Activated CD8-positive, alpha-beta memory T cell treated with anti-CD3 and anti-CD28 coated beads, Interleukin-2, amount 50 U/mL, for 24 hours (primary cell): ENCODE data around the gene FAM20B.
A peak's percentile ranks its signal among the peaks of the same experiment; 100 is the strongest.
"Not testable (repeated sequence)": the region's sequence is repeated elsewhere in the genome, so short reads cannot be mapped to it uniquely, and the experiment has no call there.

Source experiments
- DNase-seq: peaks from one replicate; pipeline ENCODE4 v3.0.0-alpha.2; 2020; ENCODE audit errors: extremely low read depth

Gene FAM20B

DNA sequence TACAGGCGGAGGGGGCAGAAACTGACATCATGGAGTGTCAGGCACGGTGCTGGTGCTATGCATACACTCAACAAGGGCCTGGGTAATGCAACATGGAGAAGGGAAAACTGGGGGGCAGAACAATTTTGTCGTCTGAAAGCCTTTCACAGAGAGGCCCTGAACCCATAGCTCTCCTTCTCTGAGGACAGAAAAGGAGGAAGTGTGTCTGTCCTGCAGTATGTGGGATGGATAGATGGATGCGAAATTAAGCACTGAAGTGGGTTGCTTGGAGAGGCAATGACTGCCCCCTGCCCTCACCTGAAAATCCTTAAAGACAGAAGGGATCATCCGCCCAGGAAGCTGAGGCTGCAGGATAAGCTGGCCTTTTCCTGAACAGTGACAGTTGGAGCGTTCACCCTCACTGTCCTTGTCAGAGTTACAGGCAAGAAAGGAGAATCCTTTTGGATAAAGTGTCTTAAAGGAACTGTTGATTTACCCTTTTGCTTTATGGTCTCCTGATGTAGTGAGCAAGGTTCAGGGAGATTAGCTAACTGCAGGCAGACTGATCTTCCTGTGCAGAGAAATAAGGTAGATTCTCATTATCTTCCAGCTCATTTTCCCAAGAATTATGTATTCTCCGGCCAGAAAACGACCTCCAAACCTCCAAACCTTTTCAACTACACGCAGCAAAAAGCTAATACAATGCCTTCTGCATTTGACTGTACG is 1.6 kb upstream of the FAM20B start:
- no peak for DNase-seq

DNA sequence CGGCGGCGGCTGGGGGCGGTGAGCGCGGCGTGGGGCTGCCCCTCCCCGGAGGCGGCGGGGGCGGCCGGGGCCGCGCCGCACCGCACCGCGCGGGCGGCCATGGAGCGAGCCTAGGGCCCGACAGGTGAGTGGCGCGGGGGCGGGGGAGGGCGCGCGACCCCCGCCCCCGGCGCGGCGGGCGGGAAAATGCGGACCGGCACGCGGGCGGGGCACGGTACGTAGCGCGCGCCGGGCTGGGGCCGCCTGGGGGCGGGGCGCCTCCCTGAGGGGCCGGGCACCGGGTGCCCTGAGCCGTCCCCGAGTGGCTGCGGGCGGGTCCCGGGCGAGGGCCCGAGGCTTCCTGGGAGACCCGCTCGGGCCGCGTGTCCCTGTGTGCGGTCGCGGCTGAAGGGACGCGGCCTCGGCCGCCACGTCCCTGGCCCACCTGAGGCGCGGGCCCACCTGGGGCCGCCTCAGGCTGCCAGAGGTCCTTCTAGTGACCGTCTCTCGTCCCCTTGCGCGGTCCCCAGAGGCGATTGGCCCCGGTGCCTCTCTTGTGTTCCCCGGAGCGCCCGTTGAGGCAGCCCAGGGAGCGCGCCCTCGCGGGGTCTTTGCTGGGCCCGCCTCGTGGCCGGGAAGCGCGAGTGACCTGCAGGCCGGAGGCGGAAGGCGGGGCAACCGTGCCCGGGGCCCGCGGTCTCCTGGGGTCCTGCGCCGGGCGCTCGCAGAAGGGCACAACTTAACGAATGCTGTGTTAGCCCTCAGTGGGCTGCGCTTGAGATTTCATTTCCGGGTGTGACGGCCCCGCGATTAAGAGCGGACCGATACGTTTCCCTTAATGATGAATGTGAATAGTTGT is 500 bp downstream of the FAM20B start:
- DNase-seq: peak; percentile 29

DNA sequence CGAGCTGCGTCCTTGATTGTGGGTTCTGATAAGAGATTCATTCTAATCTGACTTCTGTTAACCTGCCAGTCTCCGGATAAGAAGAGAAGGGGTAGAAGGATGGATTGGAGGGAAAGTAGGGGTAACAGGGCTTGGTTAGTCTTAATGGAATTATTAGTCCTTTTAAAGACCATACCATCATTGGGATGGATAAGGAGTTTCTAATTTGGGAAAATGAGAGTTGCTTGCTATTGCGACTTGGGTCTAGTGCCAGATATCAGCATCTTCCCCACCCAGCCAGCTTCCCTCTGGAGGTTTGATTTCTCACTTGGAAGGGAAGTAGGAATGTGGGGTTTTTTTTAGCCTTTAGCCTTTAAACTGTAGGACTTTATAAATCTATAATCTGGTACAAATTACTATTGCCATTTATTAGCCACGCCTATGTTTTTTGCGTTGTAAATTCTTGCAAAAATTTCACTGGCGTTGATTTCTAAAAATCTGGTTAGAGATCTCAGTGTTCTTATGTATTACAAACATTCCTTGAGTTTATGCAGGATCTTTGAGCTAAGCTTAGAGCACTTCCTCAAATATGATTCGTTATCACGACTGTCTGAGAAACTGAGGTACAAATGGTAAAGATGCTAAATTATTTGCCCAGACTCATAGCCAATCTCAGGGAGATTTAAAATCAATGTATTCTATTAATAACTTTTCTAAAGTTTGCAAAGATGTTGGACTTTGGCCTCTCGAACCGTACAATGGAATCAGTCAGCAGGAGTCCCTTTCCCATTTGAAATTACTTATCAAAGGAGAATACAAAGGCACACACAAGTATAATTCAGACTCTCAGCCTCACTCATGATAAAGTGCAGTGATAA is 1.3 kb downstream of the FAM20B start:
- no peak for DNase-seq

DNA sequence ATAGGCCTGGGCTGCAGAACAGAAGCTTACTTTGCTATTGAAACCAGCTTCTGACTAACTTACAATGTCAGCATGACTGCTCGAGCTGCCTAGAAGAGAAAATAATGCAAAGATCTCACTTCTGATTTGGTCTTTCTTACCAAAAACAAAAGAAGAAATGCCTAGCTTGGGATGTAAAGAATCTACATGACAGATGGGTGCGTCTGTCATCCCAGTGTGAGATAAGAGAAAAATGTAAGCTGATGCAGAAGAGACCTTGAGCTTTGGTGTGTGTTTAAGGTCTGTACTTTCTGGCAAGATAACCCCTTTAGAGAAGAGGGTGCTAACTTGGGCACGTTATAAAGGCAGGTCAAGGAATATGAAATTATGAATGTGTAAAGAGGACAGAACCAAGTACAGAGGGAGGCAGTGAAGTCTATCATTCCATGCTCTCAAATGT is 3.6 kb downstream of the FAM20B start:
- DNase-seq: no peak

DNA sequence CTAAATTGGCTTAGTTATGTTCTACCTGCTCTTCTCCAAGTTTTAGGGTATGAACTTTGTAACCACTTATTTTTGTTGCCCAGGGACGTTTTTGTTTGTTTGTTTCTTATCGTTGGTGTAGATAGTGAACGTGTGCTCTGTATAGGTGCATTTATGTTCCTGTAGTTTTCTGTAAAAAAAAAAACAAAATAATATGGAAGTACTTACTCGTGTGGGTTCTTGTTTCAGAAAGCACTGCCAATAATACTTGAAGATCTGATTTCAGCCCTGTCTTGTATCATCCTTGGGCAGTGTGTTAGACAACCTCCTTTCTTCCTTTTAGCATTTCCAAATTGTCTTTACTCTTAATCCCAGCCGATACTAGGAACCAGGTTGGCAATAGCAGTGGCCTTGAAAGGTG is 4.4 kb downstream of the FAM20B start:
- DNase-seq: no peak

DNA sequence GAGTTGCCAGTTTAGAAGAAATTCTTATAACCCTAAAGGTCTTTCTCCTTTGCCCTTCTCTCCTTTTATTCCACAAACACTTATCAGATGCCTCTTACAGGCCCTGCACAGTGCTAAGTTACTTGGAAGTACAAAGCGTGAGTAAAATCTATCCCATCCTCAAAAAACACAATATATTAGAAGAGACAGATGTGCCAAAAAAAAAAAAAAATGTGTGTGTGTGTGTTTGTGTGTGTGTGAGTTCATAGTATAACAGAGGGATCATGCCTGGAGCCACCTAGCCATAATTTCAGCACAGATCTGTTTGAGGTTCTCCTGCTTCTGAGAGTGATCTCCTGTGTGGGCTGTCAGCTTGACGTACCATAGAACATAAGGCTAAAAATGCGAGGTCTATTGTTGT is 5.0 kb downstream of the FAM20B start:
- no peak for DNase-seq

DNA sequence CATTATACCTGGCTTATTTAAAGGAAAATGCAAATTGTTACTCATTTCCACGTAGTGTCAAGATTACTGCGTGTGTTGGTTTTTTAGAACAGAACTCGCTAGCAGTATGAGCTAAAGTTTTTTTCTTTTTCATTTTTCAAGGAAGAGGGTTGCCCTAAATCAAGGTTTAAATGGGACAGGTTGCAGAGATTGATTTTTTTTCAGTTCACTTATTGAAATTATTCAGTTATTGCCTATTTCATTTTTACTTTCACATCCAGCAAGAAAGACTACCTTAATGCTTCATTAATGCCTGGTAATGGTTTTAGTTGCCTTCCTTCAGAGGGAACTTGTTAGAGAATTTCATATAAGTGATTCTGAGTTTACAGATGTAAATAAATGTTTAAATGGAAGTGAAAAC is 5.6 kb downstream of the FAM20B start:
- DNase-seq: no peak

DNA sequence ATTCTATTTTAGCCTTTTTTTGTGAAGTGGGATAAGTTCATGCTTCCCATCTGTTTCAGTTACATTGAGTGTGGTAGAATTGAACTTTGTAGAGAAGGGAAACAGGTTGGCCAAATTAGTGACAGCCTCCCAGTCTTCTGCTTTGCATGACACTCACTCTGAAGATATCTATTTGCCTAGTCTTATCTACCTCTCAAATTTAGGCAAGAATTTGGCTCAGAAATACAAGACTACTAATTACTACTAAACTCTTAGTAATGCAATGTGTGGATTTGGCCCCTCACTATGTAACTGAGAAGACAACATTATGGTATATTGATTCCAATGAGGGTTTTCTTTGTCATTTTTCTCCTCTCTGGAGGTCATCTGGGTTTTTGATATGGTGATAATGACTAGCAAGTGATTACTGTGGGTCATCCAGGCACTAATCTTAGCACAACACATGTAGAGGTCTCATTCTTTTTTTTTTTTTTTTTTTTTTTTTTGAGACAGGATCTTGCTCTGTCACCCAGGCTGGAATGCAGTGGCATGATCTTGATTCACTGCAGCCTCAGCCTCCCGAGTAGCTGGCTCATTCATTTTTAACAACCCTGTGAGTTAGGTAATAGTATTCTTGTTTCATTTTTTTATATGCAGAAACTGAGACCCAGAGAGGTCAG is 6.3 kb downstream of the FAM20B start:
- DNase-seq: no peak

DNA sequence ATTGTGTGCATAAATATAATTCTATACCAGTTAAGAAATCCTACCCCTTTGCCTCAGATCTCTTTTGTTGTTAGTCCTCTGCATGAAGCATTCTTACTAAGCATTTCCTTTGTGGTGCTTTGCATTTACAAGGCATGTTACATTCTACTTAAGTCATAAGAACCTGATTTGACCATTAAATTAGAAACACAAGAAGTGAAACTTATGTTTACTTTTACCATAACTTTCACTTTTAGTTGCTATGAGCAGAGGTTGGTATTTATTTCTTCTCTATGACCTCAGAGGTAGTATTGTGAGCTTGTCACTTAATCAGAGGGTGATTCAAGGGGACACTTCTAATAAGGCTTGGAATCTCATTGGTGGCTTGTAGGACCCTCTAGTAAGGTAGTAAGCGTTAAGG is 9.0 kb downstream of the FAM20B start:
- DNase-seq: no peak

DNA sequence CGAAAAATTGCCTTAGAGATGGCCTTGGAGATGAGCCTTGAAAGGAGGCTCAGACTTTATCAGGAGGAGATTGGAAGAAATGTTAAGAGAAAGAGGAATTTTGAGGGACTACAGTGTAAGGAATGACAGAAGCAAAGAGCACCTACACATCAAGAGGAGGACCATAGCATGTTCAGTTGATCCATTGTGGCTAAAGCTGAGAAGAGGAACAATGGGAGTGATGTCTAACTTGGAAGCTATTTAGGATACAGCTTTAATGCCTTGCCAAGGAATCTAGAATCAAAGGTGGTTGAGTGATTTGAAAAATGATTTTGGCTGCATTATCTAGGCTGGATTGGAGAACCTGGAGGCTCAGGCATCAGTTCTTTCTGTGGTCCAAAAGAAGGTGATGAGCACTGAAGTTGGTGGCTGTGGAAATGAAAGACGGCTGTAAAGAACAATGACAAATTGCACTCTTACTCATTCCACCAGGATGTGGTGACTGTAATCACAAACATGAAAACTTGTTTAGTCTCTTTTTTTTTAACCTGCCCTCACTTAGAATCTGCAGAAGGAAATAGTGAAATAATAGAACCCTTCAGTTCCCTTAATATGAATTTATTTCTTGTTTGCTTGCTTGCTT is 11.3 kb downstream of the FAM20B start:
- no peak for DNase-seq

DNA sequence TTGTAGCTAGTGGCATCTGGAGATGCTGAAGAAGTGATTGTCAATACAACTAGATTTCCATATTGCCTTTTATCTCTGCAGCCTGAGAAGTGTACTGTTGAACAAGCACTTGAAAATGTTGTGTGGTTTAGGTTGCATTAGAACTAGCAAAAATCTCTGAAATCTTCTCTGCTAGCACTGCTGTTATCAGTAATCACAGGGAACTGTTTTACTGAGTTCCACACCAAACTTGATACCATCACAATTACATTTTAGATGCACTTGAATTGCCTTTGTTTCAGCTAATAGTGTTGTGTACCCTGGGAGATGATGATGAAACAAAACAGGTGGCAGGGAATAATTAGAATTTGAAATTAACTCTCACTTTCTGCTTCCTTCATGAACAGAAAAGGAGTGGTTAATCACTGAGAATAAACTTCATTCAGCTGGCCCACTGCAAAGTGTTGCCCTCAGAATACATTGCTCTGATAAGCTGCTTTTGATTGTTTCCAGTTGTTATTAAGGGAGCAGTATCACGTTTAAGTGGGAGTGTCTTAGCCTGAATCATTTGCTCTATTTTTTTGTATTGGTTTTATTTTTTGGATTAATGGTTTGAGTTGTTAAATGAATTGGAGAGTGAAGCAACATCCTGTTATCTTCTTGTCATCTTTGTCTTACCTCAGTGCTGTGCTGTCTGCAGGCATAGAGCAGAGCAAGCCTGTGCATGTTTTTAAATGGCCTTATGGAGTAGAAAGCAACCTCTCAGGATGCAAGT is 13.0 kb downstream of the FAM20B start:
- no peak for DNase-seq

DNA sequence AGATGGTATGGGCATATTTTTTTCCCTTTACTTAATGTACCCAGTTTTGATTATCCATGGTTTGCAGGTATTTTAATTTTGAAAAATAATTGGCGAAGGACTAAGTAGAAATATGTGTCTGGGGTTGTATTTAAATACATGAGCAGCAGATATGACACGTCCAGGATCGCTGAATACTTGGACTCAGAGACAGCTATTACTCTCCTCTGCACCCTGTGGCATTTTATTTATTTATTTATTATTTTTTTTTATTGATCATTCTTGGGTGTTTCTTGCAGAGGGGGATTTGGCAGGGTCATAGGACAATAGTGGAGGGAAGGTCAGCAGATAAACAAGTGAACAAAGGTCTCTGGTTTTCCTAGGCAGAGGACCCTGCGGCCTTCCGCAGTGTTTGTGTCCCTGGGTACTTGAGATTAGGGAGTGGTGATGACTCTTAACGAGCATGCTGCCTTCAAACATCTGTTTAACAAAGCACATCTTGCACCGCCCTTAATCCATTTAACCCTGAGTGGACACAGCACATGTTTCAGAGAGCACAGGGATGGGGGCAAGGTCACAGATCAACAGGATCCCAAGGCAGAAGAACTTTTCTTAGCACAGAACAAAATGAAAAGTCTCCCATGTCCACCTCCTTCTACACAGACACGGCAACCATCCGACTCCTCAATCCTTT is 13.9 kb downstream of the FAM20B start:
- DNase-seq: not testable (repeated sequence)

DNA sequence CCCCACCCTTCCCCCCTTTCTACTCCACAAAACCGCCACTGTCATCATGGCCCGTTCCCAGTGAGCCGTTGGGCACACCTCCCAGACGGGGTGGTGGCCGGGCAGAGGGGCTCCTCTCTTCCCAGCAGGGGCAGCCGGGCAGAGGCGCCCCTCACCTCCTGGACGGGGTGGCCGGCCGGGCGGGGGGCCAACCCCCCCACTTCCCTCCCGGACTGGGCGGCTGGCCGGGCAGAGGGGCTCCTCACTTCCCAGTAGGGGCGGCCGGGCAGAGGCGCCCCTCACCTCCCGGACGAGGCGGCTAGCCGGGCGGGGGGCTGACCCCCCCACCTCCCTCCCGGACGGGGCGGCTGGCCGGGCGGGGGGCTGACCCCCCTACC is 14.5 kb downstream of the FAM20B start:
- not testable (repeated sequence) for DNase-seq

DNA sequence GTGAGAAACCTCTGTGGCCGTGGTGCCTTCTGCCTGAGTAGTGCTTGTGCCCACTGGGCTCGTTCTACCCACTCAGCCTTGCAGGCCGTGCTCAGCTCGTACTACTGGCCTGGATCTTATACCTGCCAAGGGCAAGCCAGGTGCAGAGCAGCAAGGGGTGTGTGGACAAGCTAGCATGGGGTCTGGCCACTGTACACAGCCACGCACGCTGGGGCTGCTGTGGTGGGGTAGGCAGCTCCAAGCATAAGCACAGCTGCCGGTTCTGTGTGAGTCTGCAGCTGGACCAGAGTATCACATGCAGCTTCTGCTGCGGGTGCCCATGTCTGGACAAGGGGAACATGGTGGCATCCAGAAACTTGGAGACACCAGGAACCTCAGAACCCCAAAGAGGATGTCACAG is 16.4 kb downstream of the FAM20B start:
- no peak for DNase-seq

DNA sequence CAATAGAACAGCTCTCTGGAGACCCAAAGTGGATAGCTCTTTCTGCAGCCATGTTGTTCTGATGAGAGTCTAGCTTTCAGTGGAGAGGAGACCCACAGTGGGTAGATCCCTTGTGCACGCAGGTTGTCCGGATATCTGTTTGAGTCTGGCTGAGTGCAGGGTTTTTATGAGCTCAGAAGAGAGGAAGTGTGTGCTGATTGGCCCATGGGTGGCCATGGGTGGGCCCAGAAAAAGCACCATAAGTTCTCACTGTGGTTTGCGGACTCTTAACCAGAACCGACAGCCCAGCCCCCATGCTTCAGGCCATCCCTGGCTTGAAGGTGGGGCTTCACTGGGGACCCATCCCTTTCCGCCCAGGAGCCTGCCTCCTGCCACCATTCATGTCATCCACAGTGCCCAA is 17.0 kb downstream of the FAM20B start:
- no peak for DNase-seq

DNA sequence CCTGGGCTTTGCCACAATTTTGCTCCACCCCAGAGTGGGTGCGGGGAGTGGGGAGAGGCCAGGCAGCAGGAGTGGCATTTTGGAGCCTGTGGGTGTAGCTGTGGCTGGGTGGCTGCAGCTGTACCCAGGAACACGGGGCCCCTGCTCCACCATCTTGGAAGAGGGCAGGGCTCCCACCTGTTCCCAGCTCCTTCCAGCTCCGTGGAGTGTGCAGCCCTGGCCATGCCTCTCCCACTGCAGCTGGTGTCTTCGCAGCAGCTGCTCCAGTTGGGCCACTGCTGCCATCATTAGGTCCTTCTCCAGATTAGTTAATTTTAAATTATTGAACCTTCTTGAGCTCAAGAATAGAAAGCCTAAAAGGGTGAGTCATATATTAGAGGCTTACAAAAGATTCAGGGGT is 17.6 kb downstream of the FAM20B start:
- DNase-seq: no peak

DNA sequence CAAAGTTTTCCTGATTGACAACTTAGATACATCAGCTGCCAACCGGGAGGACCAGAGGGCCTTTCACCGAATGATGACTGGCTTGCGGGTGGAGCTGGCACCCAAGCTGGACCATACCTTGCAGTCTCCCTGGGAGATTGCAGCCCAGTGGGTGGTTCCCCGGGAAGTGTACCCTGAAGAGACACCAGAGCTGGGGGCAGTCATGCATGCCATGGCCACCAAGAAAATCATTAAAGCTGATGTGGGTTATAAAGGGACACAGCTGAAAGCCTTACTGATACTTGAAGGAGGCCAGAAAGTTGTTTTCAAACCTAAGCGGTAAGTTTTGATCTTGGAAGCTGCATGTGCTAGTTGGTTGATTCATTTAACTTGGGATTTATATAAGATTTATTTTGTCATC is 18.2 kb downstream of the FAM20B start:
- no peak for DNase-seq

DNA sequence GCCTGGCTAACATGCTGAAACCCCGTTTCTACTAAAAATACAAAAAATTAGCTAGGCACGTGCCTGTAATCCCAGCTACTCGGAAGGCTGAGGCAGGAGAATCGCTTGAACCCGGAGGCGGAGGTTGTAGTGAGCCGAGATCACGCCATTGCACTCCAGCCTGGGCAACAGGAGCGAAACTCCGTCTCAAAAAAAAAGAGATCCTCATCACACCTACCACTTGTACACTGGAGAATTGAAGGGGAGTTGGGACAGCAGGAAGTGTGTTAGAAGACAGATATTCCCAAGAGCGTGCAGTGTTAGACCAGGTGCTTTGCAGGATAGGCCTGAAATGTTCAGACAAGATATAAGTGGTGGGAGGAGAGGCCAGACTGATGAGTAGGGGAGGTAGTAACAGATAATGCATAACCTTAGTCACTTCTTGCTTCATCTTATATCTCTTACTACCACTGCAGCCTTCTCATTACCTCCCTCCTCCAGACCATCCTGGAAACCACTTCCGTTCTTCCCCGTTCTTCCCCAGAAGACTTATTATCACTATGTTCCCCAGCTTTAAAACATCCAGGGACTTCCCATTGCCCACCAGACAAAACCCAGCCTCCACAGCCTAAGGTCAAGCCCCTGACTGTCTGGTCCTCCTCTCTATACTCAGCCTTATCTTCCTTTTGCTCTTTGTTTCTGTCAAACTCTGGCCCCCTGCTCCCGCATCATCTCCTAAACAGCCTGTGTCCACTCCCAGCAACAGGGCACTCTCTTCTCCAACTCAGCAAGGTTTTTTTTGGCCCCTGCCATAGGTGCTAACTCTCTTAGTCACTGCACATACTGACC is 21.3 kb downstream of the FAM20B start:
- DNase-seq: no peak

DNA sequence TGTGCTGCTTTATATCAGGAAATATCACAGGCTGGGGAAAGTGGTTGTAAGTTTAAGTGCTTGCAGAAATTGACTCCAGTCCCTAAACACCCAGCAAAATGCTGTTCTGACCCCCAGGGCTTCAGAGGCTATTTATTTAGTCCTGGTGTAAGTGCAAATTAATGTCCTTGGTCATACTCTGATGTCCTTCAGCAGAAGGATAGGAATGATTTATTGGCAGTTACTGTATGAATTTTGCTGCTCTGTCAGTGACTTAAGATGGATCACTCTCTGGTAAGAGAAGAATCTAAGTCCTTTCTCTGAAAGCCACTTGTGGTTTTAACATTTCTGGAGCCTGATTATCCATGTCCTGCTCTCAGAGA is 21.9 kb downstream of the FAM20B start:
- DNase-seq: no peak
